Hematopoietic multipotent progenitor cell treated with erythropoietin and hydrocortisone succinate and interleukin-3 and kit ligand, for 15 days (in vitro differentiated cells): ENCODE data around the gene LCN10.
"Not testable (repeated sequence)": the region's sequence is repeated elsewhere in the genome, so short reads cannot be mapped to it uniquely, and the experiment has no call there.

ENCODE experiments used
- DNase-seq: peaks from one replicate; pipeline ENCODE4 v3.0.0-alpha.2; 2015; ENCODE audit warnings: low spot score

The LCN10 gene

DNA sequence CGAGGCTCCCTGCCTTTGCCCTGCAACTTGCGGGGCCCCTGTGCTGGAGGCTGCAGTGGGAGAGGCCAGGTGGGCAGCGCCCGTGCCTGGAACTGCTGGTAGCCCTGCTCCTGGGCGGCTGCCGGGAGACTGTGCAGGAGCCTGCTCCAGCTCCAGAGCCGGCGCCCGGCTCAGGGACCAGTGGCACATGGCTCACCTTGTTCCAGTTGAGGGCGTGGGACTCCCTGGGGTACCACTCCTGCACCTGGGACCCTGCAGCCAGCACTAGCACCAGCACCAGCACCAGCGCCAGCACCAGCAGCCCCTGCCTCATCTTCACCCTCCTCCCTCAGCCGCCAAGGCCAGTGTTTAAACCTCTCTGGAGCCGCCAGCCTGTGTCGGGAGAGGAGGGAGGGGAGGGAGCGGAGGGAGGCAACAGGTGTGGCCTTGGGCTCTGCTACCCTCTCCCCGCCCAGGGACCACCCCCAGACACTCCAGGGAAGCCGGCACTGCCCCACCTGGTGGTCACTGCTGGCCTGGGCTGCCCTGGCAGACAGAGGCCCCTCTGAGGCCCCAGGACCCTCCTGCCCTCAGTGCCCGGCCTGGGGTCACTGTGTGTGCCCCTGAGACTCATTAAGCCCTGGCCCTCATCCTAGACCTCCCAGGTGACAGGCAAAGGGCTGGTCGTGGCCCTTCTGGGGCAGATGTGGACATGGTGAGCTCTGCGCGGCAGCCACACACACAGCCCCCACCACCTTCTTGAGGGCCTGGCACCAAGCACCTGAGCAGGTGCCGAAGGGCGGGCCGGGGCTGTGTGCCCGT is at the start of gene LCN10:
Gene LCN10, minus strand, starts transcription at position 350 of the 801 bp plus-strand sequence. Its CDS starts 37 bp downstream, at position 313.
- DNase-seq: no peak

DNA sequence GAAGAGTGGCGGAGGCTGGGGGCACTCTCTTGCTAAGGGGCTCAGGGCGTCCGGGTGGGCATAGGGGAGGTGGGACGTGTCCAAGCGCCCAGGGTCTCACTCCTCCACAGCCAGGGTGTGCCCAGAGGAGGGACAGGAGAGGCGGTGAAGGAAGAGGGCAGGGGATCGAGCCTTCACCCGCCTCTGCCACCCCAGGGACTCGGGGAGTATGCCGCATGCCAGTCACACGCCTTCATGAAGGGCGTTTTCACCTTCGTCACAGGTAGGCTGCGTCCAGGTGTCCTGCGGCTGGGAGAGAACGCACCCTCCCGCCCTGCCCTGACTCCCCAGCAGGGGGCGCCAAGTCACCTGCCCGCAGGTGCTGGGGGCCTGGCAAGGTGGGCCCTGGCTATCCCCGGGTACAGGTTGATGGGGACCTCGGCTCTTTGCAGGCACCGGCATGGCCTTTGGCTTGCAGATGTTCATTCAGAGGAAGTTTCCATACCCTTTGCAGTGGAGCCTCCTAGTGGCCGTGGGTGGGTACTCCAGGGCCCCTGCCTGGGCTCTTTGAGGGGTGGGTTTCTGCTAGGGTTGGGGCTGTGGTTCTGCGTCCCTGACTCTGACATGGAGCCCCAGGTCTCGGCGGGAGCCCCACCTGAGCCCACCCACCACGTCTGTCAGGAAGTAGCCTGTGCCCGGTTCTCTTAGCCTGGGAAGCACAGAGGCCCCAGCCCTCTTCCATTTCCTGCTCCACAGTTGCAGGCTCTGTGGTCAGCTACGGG is 49.0 kb upstream of the LCN10 start:
- peak; percentile 67 for DNase-seq

- DNase-seq: peak; percentile 100
Observed at GRCh38 chr9:136790640-136791515, 48.1 kb upstream of the LCN10 start, which contains the start of gene TMEM141. TMEM141 (plus strand) TSS chr9:136791344; CDS start chr9:136791371, 27 bp downstream.

GRCh38 chr9:136789523-136789937 is 46.8 kb upstream of the LCN10 start:
- DNase-seq: no peak

DNA sequence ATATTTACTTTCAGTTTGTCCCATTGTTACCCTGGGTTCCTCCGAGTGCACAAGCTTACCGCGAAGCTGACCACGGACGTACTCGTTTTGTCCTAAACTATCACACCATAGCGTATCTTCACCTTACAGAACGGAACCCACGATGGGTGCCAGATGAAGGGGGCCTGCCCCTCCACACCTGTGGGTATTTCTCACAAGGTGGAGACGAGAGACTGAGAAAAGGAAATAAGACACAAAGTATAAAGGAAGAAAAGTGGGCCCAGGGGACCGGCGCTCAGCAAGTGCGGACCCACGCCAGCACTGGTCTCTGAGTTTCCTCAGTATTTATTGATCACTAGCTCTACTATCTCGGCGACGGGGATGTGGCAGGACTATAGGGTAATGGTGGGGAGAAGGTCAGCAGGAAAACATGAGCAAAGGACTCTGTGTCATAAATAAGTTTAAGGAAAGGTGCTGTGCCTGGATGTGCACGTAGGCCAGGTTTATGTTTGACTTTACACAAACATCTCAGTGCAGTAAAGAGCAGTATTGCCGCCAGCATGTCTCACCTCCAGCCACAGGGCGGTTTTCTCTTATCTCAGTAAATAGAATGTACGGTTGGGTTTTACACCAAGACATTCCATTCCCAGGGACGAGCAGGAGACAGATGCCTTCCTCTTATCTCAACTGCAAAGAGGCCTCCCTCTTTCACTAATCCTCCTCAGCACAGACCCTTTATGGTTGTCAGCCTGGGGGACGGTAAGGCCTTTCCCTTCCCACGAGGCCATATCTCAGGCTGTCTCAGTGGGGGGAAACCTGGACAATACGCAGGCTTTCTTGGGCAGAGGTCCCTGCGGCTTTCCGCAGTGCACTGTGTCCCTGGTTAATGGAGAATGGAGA is 46.1 kb upstream of the LCN10 start:
- not testable (repeated sequence) for DNase-seq

DNA sequence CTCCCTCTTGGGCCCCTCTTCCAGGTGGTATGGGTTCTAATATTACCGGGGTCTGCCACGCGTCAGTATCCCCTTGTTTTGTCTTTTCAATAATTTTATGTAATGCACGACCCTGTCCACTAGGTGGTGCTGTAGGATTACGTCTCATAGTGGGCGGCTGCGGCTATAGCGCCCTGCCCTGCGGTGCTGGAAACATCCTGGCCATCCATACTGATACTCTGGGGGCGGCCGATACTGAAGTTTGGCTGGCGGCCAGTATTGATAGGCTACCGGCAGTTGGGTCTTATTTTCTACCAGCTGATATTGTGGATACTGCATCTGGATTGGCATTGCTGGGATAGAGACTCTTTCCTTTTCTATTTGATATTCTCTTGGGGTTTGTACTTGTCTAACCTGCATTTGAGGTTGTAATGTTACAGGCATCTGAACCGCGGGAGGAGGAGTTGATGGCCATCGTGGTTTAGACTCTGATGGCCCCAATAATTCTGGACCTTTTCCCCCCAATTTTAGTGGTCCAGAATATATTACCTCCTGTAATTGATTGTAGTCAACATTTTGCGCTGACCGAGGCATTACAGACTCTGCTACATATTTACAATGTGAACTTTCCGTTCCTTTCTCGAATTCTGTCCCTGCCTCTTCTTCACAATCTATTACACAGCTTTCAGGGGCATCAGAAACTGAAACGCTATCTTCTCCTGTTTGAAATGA is 45.1 kb upstream of the LCN10 start:
- DNase-seq: peak; percentile 88

DNA sequence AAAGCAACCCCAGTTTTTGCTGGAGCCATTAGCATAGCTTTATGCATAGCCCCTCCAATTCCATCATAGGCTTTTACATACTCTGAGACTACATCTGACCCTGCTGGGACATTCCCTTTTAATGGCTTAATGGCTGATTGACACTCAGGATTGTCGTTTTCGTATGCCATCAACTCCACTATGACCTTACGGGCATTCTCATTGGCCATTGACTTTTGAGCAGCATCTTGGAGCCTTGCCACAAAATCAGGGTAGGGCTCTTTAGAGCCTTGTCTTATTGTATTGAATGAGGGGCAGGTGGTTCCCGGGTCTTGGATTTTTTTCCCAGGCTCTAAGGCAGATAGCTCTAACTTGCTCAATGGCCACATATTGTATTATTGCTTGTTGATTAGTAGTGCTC is 44.2 kb upstream of the LCN10 start:
- not testable (repeated sequence) for DNase-seq

DNA sequence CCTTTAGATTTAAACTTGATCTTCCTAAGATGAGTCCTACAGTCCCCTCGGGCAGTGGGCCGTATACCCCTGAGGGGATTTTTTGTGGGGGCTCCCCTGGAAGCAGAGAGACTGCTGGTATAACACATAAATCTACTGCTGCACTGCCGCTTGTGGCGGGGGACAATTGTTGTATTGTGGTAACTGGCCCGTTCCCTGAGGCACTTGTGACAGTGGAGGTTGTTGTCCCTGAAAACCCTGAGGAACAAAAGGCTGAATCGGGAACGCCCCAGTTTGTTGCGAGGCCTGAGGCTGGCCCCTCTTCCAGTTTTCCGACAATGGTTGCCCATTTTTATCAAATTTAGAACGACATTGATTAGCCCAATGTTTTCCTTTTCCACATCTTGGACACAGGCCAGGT is 43.7 kb upstream of the LCN10 start:
- DNase-seq: no peak

- not testable (repeated sequence) for DNase-seq
Observed at GRCh38 chr9:136785565-136786355, 43.0 kb upstream of the LCN10 start.

DNA sequence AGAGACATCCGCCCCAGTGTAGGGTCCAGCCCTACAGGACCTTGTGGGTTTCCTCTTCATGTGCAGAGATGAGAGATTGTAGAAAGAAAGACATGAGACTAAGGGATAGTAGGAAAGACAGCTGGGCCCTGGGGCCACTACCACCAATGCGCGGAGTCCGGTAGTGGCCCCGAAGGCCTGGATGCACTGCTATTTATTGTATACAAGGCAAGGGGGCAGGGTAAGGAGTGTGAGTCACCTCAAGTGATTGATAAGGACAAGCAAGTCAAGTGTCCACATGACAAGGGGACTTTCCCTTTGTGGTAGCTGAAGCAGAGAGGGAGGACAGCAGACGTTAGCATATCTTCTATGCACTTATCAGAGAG is 42.2 kb upstream of the LCN10 start:
- no peak for DNase-seq

DNA sequence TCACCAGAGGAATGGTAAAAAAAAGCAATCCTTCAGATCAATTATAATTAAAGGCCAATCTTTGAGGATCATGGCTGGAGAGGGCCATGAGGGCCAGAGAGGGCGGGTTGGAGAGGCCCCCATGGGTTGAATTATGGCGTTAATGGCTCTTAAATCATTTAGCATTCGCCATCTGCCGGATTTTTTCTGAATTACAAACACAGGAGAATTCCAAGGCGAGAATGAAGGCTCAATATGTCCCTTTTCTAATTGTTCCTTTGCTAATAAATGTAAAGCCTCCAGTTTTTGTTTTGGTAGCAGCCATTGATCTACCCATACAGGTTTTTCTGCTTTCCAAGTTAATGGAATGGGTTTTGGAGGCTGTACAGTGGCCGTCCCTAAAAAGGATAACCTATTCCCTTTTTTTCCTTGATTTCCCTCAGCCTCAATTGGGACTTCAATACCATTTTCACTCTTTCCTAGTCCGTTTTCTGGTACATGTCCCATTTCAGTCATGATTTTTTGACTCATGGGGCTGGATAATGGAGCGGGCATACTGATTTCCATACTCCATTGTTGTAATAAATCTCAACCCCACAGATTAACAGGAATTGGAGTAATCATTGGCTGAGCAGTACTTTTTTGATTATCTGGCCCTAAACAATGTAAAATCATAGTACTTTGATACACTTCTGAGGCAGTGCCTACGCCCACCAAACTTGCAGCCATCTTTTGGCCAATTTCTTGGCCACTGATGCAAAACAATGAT is 41.7 kb upstream of the LCN10 start:
- peak; percentile 42 for DNase-seq

GRCh38 chr9:136782452-136782851 is 39.7 kb upstream of the LCN10 start:
- DNase-seq: no peak

GRCh38 chr9:136779808-136780207 is 37.1 kb upstream of the LCN10 start:
- no peak for DNase-seq

DNA sequence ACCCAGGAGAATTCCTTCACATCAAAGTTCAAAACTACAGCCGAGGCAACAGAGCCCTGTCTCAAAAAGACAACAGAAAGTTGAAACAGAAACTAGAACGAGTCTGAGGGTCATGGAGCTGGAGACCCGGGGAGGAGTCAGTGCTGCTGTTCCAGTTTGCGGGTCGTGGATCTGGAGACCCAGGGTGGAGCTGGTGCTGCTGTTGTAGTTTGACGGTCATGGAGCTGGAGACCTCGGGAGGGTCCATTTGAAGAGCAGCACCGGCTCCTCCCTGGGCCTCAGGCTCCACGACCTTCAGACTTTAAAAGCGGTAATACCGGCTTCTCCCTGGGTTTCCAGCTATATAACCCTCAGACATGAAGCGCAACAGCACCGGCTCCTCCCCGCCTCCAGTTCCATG is 34.6 kb upstream of the LCN10 start:
- DNase-seq: no peak

- no peak for DNase-seq
Observed at GRCh38 chr9:136776947-136777346, 34.2 kb upstream of the LCN10 start.

DNA sequence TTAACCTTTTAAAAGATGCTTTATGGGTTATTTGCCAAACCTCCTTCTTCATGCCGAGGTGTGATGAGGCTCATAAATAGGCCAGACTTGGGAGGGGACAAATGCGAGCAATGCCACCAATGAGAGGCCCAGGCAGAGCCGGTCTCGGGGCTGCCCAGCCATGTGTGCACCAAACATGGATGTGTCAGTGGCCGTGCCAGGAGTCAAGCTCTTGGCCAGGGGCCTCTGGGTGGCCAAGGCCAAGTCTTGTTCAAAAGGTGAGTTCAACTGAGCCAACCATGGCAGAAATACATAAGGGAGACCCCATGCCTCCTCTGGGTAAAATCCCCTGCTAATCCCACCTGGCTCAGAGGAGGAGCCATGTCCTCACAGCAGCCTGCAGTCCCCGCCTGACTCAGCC is 32.5 kb upstream of the LCN10 start:
- DNase-seq: no peak

GRCh38 chr9:136774416-136775045 is 31.8 kb upstream of the LCN10 start:
- DNase-seq: no peak

GRCh38 chr9:136773386-136774044 is 30.8 kb upstream of the LCN10 start:
- DNase-seq: no peak
